NCI-H510A treated with DMSO at 0.1 percent for 48 hours (cell line): ENCODE results near the gene UBE2E2.
A peak's percentile ranks its signal among the peaks of the same experiment; 100 is the strongest.

Source experiments
- DNase-seq: peaks from one replicate; lab custom pipeline; 2025; lab: John Stamatoyannopoulos, UW

The UBE2E2 gene

DNA sequence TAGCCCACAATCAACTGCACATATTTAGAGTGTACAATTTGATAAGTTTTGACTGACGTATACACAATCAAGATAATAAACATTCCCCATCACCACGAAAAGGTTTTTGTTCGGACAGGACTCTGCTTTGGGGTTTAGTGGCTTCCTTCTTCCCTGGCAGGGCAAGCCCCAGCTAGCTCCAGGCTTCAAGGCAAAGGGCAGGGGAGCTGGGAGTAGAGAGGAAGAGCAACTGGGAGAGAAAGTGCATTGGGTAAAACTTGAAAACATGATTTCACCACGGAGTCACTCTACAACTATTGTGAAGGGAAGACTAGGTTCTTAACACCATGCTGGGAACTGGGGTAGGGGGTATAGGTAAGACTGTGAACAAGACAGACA, 417.5 kb downstream of the UBE2E2 start:
- no peak for DNase-seq

DNA sequence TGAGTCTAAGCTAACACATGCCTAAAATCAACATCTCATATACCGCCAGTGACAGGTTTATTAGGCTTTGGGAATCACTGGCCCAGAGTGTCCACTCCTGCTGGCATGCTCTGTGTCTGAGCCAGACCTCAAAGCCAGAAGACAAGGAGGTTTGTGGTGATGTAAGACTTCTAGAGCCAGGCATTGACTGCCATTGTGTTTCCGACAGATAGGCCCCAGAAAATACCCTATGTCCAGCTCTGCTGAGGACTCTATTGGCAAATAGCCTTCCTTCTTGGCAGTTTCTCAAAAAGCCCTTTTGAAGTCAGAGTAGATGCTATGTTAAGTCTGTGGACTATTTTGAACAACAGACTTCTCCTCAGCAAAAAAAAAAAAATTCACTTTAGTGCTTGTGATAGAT, 420.7 kb downstream of the UBE2E2 start:
- no peak for DNase-seq

DNA sequence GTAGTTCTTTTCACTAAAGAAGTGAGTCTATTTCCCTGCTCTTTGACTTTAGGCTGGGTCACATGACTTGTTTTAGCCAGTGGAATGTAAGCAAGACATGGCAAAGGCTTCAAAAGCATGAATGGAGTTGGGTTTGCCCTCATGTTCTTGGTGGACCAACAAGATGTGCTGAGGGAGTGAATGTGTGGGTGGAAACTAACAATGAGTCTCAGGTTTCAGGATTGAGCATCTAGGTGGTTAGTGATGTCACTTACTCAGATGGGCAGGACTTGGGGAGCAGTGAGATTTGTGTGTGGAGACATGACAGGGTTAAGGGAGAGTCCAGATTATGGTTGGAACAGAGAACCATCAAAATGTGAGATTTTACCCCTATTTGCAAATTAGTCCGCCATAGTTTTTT, 421.2 kb downstream of the UBE2E2 start:
- no peak for DNase-seq

DNA sequence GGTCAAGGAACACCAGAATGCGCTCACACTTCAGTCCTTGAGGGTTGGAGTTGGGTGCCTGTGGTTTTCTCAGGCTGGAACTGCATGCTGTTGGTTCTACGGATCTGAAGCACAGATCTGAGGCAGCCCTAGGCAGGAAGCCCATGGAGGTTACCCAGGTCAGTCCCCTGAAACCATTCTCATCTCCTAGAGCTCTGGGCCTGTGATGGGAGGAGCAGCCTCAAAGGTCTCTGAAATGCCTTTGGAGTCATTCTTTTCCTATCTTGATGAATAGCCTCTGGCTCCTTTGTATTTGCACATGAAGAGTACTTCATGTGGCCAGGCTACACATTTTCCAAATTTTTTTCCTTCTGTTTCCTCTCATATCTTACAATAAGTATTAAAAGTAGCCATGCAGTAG, 423.3 kb downstream of the UBE2E2 start:
- DNase-seq: no peak

DNA sequence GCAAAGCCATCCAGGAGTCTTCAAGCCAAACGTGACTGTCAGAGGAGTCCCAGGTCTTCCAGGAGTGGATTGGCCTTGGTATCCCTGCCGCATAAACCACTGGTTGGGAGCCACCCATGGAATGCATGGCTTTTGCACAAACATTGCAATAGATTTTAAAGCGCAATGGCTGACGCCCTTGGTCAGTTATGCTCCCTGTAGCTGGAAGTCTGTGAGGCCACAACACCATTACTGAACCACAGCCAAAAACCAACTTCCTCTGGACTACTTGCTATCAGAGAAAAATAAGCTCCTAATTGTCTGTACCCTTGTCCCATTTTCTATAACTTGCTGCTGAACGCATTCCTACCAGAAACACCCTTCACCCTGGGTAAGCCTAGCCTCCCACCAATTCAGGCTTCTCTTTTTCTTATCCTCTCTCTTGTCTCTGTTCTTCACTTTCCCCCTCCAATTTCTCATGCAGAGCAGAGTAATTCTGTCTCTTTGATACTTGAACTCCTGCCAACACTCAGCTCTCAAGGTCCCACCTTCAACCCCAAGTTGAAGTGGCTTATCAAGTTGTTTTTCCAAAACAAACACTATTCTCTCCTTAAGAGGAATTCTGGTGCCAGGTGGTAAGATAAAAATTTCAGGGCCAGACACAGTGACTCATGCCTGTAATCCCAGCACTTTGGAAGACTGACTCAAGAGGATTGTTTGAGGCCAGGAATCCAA, 426.2 kb downstream of the UBE2E2 start:
- DNase-seq: peak; percentile 54

DNA sequence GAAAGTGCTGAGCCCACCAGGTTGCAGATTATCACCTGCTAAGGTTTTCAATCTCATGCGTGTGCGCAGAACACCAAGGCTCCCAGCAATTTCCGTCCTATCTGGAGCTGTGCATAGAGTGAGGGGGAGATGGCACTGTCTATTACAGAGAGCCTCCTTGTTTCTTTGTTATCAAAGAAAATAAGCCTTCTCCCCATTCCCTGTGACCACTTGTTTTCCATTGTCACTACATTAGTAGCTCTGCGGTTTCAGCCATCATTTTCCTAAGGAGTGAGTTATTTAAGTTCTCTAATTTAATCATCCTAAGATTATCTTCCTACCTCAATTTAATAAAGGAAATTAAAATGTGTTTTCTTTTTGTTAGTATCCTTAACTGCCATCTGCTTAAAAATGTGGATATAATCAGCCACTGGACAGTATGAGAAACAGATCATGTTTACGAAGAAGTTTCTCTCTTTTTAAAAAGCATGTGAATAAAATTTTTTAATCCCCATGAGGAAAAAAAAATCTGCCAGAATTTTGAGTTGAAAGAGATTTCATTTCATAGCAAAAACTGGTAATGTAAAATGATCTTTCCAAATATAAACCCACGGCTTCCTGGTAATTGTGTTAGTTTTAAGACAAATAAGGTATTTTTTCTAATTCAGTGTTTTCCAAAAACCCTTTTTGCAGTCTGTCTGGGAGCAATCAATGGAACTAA, 430.3 kb downstream of the UBE2E2 start:
- no peak for DNase-seq

DNA sequence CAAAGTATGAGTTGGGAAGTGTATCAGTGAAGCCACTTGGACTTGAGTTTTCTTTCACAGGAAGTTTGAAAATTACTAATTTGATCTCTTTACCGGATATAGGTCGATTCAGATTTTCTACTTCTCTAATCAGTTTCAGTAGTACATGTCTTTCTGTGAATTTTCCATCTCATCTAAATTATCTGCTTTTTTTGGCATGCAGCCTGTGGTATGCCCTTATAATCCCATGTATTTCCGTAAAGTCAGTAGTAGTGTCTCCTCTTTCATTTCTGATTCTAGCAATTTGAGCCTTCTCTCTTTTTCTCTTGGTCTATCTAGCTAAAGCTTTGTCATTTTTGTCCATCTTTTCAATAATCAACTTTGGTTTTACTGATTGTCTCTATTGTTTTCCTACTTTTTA, 434.2 kb downstream of the UBE2E2 start:
- no peak for DNase-seq

DNA sequence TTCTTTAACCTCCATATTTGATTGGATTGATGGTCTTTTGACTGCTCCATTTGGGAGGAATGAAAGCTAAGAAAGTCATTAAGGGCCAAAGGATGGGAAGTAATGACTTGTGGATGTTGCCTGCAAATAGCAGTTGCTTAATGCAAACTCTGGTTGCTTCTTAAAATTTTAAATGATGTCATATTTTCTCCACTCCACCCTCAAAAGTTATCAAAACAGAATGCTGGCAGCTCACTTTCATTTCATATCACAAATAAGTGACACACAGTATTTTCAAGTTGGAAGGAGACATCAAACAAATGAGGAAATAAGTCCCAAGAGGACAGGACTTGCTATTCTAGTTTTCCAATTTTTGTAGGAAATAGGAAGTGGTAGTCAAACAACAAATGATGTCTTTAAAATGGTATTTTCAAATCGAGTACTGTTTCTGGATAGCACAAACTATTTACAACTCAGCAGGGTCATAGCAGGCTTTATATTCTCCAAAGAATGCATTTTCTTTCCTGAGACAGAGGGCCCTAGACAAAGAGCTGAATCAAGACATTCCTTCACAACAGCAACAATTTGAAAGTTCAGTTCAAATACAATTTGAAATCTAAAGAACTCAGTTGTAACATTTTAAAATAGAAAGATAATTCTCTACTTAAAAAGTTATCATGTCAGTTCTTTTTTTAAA, 437.5 kb downstream of the UBE2E2 start:
- DNase-seq: no peak
